ENCODE results near the gene GARRE1. TPM values are rescaled to one million over a fixed set of nuclear protein-coding genes. Genes with fewer than 3 reads are reported as not detected.

The GARRE1 gene
- total and polyA plus RNA-seq, 2 donors (not counting 3 experiments of a cell fraction or from before 2014, with no cell fraction given), result 39.2 to 46.8 TPM

- no peaks in the 10 kb centered on the region for H3K4me1 ChIP-seq (ENCODE audit: control insufficient read depth, extremely low read depth, insufficient read depth, low read length)
- no TSS peak for BruUV-seq (replicated peaks)
- H2AFZ ChIP-seq (ENCODE audit: low read depth, low read length), result no peak overlapping the region
- dilution Hi-C loops (cut with MboI; ENCODE audit: extremely low pct_ligation_motif_present, low sequenced_read_pairs) (no loop called here), intact Hi-C loops (cut with micrococcal nuclease) (no loop called here)
- H3K27me3 ChIP-seq (ENCODE audit: control insufficient read depth in 2 of 2, insufficient read depth in 2 of 2, low read length in 2 of 2), result no peaks in the 10 kb centered on the region
- DNase-seq (ENCODE audit: low read depth, low spot score) (no peak), FAIRE-seq (no peak)
- no peak overlapping the region for H3K4me2 ChIP-seq (ENCODE audit: insufficient read depth, low read length)
- H4K20me1 ChIP-seq (replicated peaks; ENCODE audit: control insufficient read depth, extremely low read depth, insufficient read depth, low read length), result peaks cover 3% of the 10 kb centered on the region
- H3K4me3 ChIP-seq (replicated peaks in 1 of 3; ENCODE audit: insufficient read depth in 1 of 3, low read depth in 1 of 3, low read length in 3 of 3), result no peak overlapping the region
- H3K9me1 ChIP-seq (replicated peaks; ENCODE audit: control insufficient read depth, extremely low read depth, insufficient read depth, low read length), result no peaks in the 10 kb centered on the region
- peaks cover 9% of the 10 kb centered on the region for H3K79me2 ChIP-seq (ENCODE audit: control insufficient read depth, insufficient read depth, low read length)
- TF ChIP-seq FOS (IDR thresholded peaks at IDR 0.05; ENCODE audit: borderline replicate concordance, insufficient read depth, low read length) (no peak), CTCF (IDR thresholded peaks at IDR 0.05; ENCODE audit: extremely low read depth in 1 of 2, insufficient read depth in 1 of 2, low read depth in 1 of 2, low read length in 2 of 2) (no peak), MAX (IDR thresholded peaks at IDR 0.05; ENCODE audit: insufficient read depth, insufficient read length) (no peak)
- no peak overlapping the region for H3K9ac ChIP-seq (replicated peaks; ENCODE audit: extremely low read depth, insufficient read depth, low read length)
- H3K27ac ChIP-seq (ENCODE audit: insufficient read depth, low read depth, low read length), result no peak overlapping the region
- H3K9me3 ChIP-seq (replicated peaks; ENCODE audit: control insufficient read depth, insufficient read depth, low read length), result no peaks in the 10 kb centered on the region
- H3K36me3 ChIP-seq (ENCODE audit: control insufficient read depth in 2 of 2, extremely low read depth in 1 of 2, insufficient read depth in 2 of 2, low read length in 2 of 2), result peaks cover 5 to 7% of the 10 kb centered on the region in 2 experiments
- ChIA-PET POLR2A (no interaction called here), CTCF (interaction anchor here (1.0 to 2.2 kb wide), 3 partner anchors 9 to 14 kb away, joined by 3 to 5 read pairs (median 5); no protein-coding TSS in a partner anchor)
Observed at GRCh38 chr19:34208291-34208884, 46.0 kb upstream of the GARRE1 start.

GRCh38 chr19:34209726-34210125, 44.6 kb upstream of the GARRE1 start:
- intact Hi-C loops (cut with micrococcal nuclease) (loop anchor here (10.0 kb wide), 1 partner anchor 225 kb away; no protein-coding TSS in a partner anchor), dilution Hi-C loops (cut with MboI; ENCODE audit: extremely low pct_ligation_motif_present, low sequenced_read_pairs) (no loop called here)
- Histone ChIP-seq H3K27ac (ENCODE audit: insufficient read depth, low read depth, low read length) (no peak overlapping the region), H3K9me3 (replicated peaks; ENCODE audit: control insufficient read depth, insufficient read depth, low read length) (no peaks in the 10 kb centered on the region), H4K20me1 (replicated peaks; ENCODE audit: control insufficient read depth, extremely low read depth, insufficient read depth, low read length) (peaks cover 3% of the 10 kb centered on the region), H3K9me1 (replicated peaks; ENCODE audit: control insufficient read depth, extremely low read depth, insufficient read depth, low read length) (no peaks in the 10 kb centered on the region), H3K9ac (replicated peaks; ENCODE audit: extremely low read depth, insufficient read depth, low read length) (no peak overlapping the region), H3K36me3 (ENCODE audit: control insufficient read depth in 2 of 2, extremely low read depth in 1 of 2, insufficient read depth in 2 of 2, low read length in 2 of 2) (peaks cover 5 to 7% of the 10 kb centered on the region in 2 experiments), H2AFZ (ENCODE audit: low read depth, low read length) (no peak overlapping the region), H3K4me2 (ENCODE audit: insufficient read depth, low read length) (no peak overlapping the region), H3K79me2 (ENCODE audit: control insufficient read depth, insufficient read depth, low read length) (peaks cover 8% of the 10 kb centered on the region), H3K4me1 (ENCODE audit: control insufficient read depth, extremely low read depth, insufficient read depth, low read length) (no peaks in the 10 kb centered on the region), H3K4me3 (replicated peaks in 1 of 3; ENCODE audit: insufficient read depth in 1 of 3, low read depth in 1 of 3, low read length in 3 of 3) (no peak overlapping the region), H3K27me3 (ENCODE audit: control insufficient read depth in 2 of 2, insufficient read depth in 2 of 2, low read length in 2 of 2) (no peaks in the 10 kb centered on the region)
- DNase-seq (ENCODE audit: low read depth, low spot score) (no peak), FAIRE-seq (no peak)
- TF ChIP-seq MYC (IDR thresholded peaks at IDR 0.05; ENCODE audit: low read depth, low read length) (no peak), POLR2AphosphoS5 (IDR thresholded peaks at IDR 0.05; ENCODE audit: insufficient read depth, low read depth, low read length) (no peak), GATA2 (IDR thresholded peaks at IDR 0.05; ENCODE audit: insufficient read depth, insufficient read length, low read depth, low read length) (no peak), JUN (IDR thresholded peaks at IDR 0.05; ENCODE audit: borderline replicate concordance, insufficient read depth, insufficient read length, low read depth) (no peak), MAX (IDR thresholded peaks at IDR 0.05; ENCODE audit: insufficient read depth, insufficient read length) (no peak), POLR2A (IDR thresholded peaks at IDR 0.05; ENCODE audit: low read depth, low read length) (no peak), FOS (IDR thresholded peaks at IDR 0.05; ENCODE audit: borderline replicate concordance, insufficient read depth, low read length) (no peak), EZH2 (IDR thresholded peaks at IDR 0.05; ENCODE audit: borderline replicate concordance, low read depth, low read length, severe bottlenecking) (no peak), CTCF (IDR thresholded peaks at IDR 0.05; ENCODE audit: extremely low read depth in 1 of 2, insufficient read depth in 1 of 2, low read depth in 1 of 2, low read length in 2 of 2) (no peak)
- no TSS peak for BruUV-seq (replicated peaks)
- ChIA-PET CTCF (interaction anchor here (0.6 to 2.2 kb wide), 5 partner anchors 10 to 65 kb away, joined by 3 to 5 read pairs (median 4); no protein-coding TSS in a partner anchor), POLR2A (interaction anchor here (0.7 kb wide), 1 partner anchor 24 kb away, joined by 3 read pairs; no protein-coding TSS in a partner anchor)
